AG10803 (cell line): Measurements from ENCODE around the gene SIRPA.

Source experiments
- DNase-seq: peaks from one replicate; pipeline ENCODE4 v3.0.0; 2010; ENCODE audit warnings: low read depth
- H3K4me3 ChIP-seq: 2 replicates; pipeline ENCODE4 v1.5.1; 2011; ENCODE audit warnings: mild to moderate bottlenecking, low read length, control low read depth
- TF ChIP-seq, protein P1 (sequence below): conservative IDR thresholded peaks from 2 replicates; pipeline ENCODE4 v1.5.1; 2011; ENCODE audit warnings: mild to moderate bottlenecking, low read length, control low read depth, inconsistent platforms

Gene SIRPA

DNA sequence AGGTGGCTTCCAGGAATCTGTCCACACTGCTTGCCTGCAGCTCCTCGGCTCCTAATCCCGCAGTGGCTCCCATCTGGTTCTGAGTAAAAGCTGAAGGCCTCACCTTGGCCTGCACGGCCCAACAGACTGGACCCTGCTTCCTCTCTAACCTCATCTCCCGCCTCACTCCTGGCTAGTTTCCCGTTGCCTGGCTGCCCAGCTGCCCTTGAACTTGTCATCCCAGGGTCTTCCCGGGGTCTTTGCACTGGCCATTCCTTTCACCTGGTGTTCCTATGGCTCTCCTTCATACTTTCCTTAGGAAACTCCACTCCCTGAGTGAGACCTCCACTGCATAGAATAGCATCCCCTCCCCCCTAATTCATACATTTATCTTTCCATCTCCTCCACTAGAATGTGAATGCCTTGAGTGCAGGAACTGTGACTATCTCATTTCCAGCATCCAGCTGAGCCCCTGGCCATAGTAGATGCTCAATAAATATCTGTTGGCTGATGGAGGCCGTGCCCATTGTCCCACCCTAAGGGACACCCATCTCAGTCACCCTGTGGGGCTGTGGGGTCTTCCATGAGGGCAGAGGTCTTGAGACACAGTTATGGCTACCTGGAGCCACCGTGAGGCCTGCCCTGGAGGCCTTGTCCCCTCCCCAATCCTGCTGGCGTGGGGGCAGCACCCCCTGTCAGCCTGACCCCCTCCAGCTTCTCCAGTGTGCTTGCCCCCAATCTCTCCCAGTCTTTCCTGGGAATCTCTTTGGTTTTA, 9.1 kb upstream of the SIRPA start:
- TF ChIP-seq, protein P1, sequence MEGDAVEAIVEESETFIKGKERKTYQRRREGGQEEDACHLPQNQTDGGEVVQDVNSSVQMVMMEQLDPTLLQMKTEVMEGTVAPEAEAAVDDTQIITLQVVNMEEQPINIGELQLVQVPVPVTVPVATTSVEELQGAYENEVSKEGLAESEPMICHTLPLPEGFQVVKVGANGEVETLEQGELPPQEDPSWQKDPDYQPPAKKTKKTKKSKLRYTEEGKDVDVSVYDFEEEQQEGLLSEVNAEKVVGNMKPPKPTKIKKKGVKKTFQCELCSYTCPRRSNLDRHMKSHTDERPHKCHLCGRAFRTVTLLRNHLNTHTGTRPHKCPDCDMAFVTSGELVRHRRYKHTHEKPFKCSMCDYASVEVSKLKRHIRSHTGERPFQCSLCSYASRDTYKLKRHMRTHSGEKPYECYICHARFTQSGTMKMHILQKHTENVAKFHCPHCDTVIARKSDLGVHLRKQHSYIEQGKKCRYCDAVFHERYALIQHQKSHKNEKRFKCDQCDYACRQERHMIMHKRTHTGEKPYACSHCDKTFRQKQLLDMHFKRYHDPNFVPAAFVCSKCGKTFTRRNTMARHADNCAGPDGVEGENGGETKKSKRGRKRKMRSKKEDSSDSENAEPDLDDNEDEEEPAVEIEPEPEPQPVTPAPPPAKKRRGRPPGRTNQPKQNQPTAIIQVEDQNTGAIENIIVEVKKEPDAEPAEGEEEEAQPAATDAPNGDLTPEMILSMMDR: no peak
- no peak for DNase-seq
- H3K4me3 ChIP-seq: no peak overlapping the region

DNA sequence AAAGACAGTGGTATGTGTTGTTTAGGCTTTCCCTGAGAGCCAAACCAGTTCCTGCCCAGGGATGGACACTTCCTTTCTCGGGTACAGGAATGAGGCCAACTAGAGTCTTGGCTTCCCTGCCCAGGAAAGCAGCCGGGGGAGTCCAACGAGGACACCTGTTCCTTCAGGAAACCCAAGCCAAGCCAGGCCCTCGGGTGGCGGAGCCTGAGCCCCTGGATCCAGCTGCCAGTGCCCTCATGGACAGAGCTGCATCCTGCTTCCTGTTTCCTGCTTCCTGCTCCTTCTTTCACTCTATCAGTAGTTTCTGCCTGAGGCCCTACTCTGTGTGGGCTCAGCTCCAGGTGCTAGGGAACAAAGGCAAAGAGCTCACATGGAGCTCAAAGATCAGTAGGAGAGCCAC, 7.9 kb upstream of the SIRPA start:
- H3K4me3 ChIP-seq: no peak overlapping the region
- TF ChIP-seq, protein P1: no peak
- no peak for DNase-seq

DNA sequence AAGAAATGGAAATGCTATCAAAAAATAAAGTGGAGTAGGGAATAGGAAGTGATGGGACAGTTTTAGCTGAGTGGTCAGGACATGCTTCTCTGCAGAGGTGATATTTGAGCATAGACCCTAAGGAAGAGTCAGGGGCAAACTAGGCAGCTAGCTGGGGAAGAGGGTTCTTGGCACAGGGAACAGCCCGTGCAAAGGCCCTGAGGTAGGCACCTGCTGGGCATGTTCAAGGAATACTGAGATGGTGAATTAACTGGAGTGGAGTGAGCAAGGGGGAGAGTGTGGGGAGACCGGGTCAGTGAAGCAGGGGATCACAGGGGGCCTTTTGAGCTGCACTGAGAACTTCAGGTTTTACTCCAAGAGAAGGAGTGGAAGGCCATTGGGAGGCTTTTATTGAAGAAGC, 7.5 kb upstream of the SIRPA start:
- H3K4me3 ChIP-seq: no peak overlapping the region
- no peak for DNase-seq
- TF ChIP-seq, protein P1: no peak

DNA sequence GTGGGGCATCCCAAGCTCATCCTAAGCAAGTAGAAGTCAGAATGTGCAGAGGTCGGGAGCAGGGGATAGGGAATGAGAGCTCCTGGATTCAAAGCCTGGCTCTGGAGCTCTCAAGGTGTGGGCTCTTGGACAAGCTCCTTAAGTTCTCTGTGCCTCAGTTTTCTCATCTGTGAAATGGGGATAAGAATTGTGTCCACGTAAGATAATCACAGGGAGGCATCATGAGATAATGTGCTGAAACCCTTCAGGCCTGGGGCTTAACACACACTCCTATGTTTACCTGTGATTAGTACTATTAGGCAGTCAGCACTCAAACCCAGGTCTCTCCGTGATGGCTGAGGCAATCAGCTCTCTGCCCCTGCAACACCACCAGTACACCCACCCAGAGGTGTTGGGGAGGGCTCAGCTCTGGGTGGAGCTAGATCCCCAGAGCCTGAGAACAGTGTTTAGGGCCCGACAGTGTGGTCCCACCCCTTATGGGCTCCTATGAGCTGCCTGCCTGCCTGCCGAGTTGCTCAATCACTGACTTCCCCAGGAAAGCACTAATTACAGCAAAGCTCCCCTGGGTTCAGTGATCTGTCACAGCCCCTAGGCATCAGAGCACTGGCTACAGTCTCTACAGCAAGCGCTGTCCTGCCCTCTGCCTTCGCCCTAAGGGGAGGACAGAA, 6.3 kb upstream of the SIRPA start:
- TF ChIP-seq, protein P1: no peak
- peak; percentile 43 for DNase-seq
- no peak overlapping the region for H3K4me3 ChIP-seq

DNA sequence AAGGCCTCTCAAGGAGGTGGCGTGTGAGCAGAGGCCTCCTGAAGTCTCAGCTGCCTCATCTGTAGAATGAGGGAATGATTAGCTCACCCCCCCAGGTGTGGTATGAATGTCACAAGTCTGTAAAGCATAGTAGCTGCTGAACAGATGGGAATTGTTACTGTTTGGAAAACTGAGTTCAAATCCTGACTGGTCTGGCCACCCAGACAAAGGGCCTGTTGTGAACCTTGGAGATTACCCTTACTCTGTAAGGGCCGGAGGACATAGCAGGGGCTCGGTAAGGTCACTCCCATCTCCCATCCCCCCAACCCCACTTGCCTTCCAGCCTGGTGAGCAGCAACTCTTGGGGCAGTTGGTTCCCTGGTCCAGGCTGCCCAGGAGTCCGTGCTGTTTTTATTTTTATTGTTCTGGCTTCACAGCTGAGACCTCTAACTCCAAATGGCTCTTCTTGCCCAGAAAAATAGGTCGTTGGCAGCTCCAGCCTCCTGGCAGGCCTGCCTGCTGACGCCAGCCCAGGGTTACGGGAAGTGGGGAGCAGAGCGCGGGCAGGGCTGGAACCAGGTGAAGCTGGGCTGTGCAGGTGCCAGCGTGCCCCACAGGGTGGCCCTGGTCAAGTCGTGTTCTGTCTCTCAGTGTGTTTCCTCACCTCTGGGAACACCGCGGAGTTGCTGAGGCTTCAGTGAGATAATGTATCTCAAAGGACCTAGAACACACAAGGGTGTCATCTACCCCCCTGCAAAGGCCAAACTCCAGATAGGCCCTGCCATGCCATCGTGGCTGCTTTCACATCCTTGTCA, 4.5 kb upstream of the SIRPA start:
- no peak overlapping the region for H3K4me3 ChIP-seq
- TF ChIP-seq, protein P1: no peak
- no peak for DNase-seq

DNA sequence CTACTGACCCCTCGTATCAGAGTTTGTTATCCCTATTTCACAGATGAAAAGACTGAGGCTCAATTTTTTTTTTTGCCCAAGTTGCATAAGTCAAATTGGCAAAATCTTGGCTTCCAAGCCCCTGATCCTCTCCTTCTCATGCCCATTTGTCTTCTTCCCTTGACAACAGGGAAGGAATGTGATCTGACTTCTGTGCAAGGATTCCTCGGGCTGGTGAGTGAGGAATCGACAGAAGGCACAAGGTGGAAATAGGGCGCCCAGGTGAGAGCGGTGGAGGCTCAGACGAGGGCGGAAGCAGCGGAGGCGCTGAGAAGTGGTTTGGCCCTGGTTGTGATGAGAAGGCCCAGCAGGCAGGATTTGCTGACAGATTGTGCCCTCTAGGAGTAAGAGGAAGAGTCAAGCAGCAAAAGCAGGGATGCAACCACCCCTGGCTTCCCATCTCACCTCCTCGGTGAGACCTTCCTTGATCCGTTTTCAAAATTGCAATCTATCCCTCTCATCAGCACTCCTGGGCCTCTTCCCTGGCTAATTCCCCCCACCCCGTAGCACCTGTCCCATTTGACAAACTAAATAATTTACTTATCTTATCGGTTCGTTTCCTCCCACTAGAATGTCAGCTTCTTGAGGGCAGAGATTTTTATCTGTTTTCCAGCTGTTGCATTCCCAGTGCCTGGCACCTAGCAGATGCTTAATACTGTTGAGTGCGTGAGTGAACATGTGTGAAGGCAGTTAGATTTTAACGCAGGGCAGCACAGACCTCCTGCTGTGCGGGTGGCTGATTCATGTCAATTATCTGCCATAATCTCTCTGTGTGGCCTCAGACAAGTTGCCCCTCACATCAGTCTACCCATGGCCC, 3.7 kb upstream of the SIRPA start:
- no peak overlapping the region for H3K4me3 ChIP-seq
- no peak for DNase-seq
- TF ChIP-seq, protein P1: no peak
